Esophagus muscularis mucosa (tissue), 4 donors: ENCODE measurements around the gene AP5B1. TPM values are rescaled to one million over a fixed set of nuclear protein-coding genes. Genes with fewer than 3 reads are reported as not detected.

Experiments
- DNase-seq: peaks from one replicate; pipeline ENCODE4 v3.0.0-alpha.2; 2017; ENCODE audit errors: extremely low spot score
- H3K27ac ChIP-seq, 4 donors: fragments of 200-600 bp; sonication (generic); replicated peaks in 1 of 4; 1 replicate in 3 of 4; 2 replicates in 1 of 4; pipeline ENCODE4 v1.5.1; 2016 to 2019; ENCODE audit warnings: mild to moderate bottlenecking in 1 of 4
- H3K27me3 ChIP-seq, 4 donors: fragments of 200-600 bp; sonication (generic); one replicate each; pipeline versions ENCODE4 v1.5.1 to v1.6.0; 2016 to 2019
- H3K36me3 ChIP-seq, 4 donors: fragments of 200-600 bp; sonication (generic); one replicate each; pipeline ENCODE4 v1.5.1; 2016 to 2019
- H3K4me1 ChIP-seq, 4 donors: fragments of 200-600 bp; sonication (generic); one replicate each; pipeline ENCODE4 v1.5.1; 2016 to 2019
- H3K4me3 ChIP-seq, 4 donors: fragments of 200-600 bp; sonication (generic); 1 replicate in 2 of 4; 2 replicates in 2 of 4; pipeline ENCODE4 v1.5.1; 2016 to 2019; ENCODE audit warnings: mild to moderate bottlenecking in 4 of 4, moderate library complexity in 1 of 4
- H3K9me3 ChIP-seq, 4 donors: fragments of 200-600 bp; sonication (generic); 1 replicate in 3 of 4; 2 replicates in 1 of 4; pipeline ENCODE4 v1.5.1; 2016 to 2019
- EP300 ChIP-seq: sonication (generic); formaldehyde crosslinking; IDR thresholded peaks from one replicate; pipeline ENCODE4 v1.6.1; 2017; ENCODE audit warnings: antibody characterized with exemption
- POLR2A ChIP-seq: fragments of 450-650 bp; IDR thresholded peaks from one replicate; pipeline ENCODE4 v1.6.1; 2017; ENCODE audit warnings: antibody characterized with exemption, moderate library complexity, mild to moderate bottlenecking, low read depth
- POLR2AphosphoS5 ChIP-seq, 2 donors: sonication (generic); formaldehyde crosslinking; IDR thresholded peaks; one replicate each; pipeline ENCODE4 v1.6.1; 2017; ENCODE audit warnings: antibody characterized with exemption in 2 of 2
- WGBS: methylation state at CpG from one replicate; pipeline ENCODE4 v1.1.5; 2018; 5-methylcytosine and 5-hydroxymethylcytosine counted together
- intact Hi-C: fragments of 100-400 bp; cut with DNase I; formaldehyde crosslinking; loops from one replicate; pipeline ENCODE4 v1.15.1; 2023
- total RNA-seq, 4 donors: library from RNA; depleted of rRNA; stranded (reverse); fragments of >200 nt; gene quantifications; one replicate each; pipeline versions ENCODE4 v1.1.0 to v1.2.1, GENCODE V29; 2016
- TF ChIP-seq, protein P1 (sequence below), 3 experiments: fragments of 200-600 bp in 2 of 3; fragments of 450-650 bp in 1 of 3; sonication (generic) in 2 of 3; IDR thresholded peaks; one replicate each; pipeline ENCODE4 v1.5.1; 2017 to 2019; ENCODE audit warnings: antibody characterized with exemption in 3 of 3, mild to moderate bottlenecking in 2 of 3, moderate library complexity in 1 of 3

The AP5B1 gene
- total RNA-seq, 4 donors from 2014 or later = 15.0 to 28.0 (median 24.2) TPM

DNA sequence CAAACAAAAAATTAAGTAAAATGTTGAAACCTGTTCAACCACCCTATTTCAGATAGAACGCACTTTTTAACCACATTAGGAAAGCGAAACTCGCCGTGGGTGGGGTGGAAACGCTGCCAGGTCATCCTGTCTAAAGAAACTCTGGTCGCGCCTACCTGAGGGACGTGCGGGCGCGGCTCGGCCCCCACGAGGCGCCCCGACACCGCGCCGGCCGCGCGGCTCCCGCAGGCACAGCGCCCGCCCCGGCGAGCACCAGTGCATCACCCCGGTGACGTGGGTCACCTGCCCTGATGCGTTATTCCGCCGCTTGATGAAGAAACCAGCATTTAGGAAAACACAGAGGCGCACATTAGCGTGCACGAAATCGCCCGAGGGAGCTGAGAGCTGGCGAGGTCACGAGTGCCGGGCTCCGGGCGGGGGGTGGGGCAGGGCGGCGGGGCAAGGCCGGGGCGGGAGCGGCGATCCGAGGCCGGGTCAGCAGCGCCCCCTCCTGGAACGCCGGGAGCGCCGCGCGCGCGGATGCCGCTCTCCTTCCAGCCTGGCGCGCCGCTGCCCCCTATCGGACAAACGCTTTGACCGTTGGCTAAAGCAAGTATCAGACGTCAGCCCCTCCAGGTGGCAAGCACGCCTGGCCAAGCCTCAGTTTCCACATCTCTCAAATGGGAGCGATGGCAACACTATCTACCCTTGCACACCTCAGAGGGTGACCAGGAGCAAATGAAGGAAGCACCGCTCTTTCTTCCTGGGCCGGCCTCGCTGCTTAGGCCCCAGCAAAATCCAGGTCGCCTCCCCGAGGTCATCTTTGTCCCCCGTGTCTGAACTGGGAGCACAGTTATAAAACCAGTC is 37.3 kb upstream of the AP5B1 start:
- Histone ChIP-seq H3K27me3 (no peaks in the 10 kb centered on the region), H3K36me3 (peaks cover 0 to 5% (median 0%) of the 10 kb centered on the region in 4 donors), H3K4me1 (peaks cover 4 to 24% (median 15%) of the 10 kb centered on the region in 4 donors), H3K4me3 (peak overlapping the region; percentile 62 to 81 (median 68)), H3K27ac (peak overlapping the region; percentile 78 to 81 (median 80)), H3K9me3 (no peaks in the 10 kb centered on the region)
- WGBS = 27% methylated on average over 18 of the region's 74 CpGs
- TF ChIP-seq, protein P1, sequence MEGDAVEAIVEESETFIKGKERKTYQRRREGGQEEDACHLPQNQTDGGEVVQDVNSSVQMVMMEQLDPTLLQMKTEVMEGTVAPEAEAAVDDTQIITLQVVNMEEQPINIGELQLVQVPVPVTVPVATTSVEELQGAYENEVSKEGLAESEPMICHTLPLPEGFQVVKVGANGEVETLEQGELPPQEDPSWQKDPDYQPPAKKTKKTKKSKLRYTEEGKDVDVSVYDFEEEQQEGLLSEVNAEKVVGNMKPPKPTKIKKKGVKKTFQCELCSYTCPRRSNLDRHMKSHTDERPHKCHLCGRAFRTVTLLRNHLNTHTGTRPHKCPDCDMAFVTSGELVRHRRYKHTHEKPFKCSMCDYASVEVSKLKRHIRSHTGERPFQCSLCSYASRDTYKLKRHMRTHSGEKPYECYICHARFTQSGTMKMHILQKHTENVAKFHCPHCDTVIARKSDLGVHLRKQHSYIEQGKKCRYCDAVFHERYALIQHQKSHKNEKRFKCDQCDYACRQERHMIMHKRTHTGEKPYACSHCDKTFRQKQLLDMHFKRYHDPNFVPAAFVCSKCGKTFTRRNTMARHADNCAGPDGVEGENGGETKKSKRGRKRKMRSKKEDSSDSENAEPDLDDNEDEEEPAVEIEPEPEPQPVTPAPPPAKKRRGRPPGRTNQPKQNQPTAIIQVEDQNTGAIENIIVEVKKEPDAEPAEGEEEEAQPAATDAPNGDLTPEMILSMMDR (IDR thresholded peaks at IDR 0.05) = peak in 2 of 3 experiments; percentile 98 to 100
- TF ChIP-seq POLR2A (no peak), POLR2AphosphoS5 (IDR thresholded peaks at IDR 0.05) (peak; percentile 34 to 71)
- peak; percentile 96 for DNase-seq
- intact Hi-C loops = loop anchor here (2.0 to 10.0 kb wide), 4 partner anchors 37 to 193 kb away; partner anchors contain the start of gene AP5B1

DNA sequence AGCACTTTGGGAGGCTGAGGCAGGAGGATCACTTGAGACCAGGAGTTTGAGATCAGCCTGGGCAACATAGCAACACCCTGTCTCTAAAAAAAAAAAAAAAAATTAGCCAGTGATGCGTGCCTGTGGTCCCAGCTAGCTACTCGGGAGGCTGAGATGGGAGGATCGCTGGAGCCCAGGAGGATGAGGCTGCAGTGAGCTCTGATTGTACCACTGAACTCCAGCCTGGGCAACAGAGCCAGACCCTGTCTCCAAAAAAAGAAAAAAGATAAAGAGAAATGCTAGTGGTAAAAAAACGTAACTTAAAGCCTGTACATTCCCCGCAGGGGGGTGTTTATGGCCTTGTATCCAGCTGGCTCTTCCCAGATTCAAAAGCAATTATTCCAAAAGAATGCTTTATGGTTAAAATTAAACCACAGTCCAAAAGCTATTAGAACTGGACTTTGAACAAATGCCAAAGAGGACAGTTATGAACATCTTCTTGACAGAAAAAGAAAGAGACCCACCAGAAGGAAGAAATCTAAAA is 36.6 kb upstream of the AP5B1 start:
- H3K9me3 ChIP-seq = no peaks in the 10 kb centered on the region
- H3K4me1 ChIP-seq = peaks cover 4 to 24% (median 15%) of the 10 kb centered on the region in 4 donors
- H3K36me3 ChIP-seq = peaks cover 0 to 5% (median 0%) of the 10 kb centered on the region in 4 donors
- no peaks in the 10 kb centered on the region for H3K27me3 ChIP-seq
- TF ChIP-seq POLR2AphosphoS5 (IDR thresholded peaks at IDR 0.05) = no peak
- TF ChIP-seq POLR2A = no peak
- TF ChIP-seq, protein P1 (IDR thresholded peaks at IDR 0.05) = no peak
- TF ChIP-seq EP300 = no peak
- intact Hi-C loops = loop anchor here (2.0 to 10.0 kb wide), 2 partner anchors 37 to 193 kb away; partner anchors contain the start of gene AP5B1
- no peak for DNase-seq
- peak overlapping the region; percentile 78 to 81 (median 80) for H3K27ac ChIP-seq
- 54% methylated on average over 5 of the region's 5 CpGs for WGBS
- H3K4me3 ChIP-seq = peak overlapping the region; percentile 62 to 81 (median 68)

DNA sequence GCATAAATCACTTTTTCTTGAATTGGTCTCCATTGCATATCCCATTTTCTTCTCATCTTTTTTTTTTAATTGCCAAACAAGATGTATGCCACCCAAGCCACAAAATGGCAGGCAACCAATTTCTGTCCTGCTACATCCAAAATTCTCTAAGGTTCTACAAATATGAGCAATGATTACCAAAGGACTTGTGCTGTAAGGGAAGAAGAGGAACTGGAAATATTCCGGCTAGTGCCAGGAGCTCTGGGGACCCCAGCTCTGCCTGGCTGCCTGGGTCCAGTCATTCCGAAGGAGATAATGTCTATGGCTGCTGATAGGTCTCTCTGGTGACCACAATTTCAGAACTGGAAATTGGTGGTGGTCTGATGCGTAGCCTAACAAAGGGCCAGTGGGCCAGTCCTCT is 35.9 kb upstream of the AP5B1 start:
- 97% methylated on average over 3 of the region's 3 CpGs for WGBS
- no peaks in the 10 kb centered on the region for H3K27me3 ChIP-seq
- H3K27ac ChIP-seq = no peak overlapping the region
- H3K9me3 ChIP-seq = no peaks in the 10 kb centered on the region
- H3K4me1 ChIP-seq = peaks cover 4 to 24% (median 15%) of the 10 kb centered on the region in 4 donors
- TF ChIP-seq POLR2A (no peak), POLR2AphosphoS5 (IDR thresholded peaks at IDR 0.05) (no peak), EP300 (no peak)
- TF ChIP-seq, protein P1 (IDR thresholded peaks at IDR 0.05) = no peak
- peak overlapping the region in 1 of 4 donors; percentile 62 for H3K4me3 ChIP-seq
- no peak for DNase-seq
- intact Hi-C loops = loop anchor here (2.0 to 10.0 kb wide), 2 partner anchors 36 to 192 kb away; partner anchors contain the start of gene AP5B1
- H3K36me3 ChIP-seq = peaks cover 0 to 5% (median 0%) of the 10 kb centered on the region in 4 donors

DNA sequence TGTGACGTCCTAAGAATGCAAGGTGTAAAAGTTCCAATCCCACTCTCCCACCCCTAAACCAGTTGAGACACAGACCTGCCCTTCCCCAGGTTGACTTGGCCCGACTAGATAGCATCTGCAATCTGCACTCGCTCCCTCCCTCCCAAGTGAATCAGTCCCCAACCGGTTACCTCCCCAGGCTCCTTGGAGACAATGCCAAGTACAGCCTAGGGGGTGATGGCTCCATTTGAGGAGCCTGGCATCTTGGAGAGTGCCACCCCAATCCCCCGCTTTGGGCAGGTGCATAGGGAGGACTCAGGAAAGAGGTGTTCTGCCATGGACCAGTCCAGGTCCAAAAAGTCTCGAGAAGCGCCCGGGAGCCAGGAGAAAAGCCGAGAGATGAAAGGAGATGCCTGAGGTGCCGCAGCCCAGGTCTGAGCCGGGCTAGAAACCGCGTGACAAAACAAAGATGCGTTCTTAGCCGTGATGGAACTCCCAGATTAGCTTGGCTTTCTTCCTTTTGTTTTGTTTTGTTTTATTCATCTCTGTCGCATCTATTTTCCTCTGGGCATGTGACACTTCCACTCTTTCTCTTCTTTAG is 34.3 kb upstream of the AP5B1 start:
- H3K27ac ChIP-seq = no peak overlapping the region

More for the DNA sequence above, 34.3 kb upstream of the AP5B1 start:
- no peaks in the 10 kb centered on the region for H3K27me3 ChIP-seq
- peaks cover 0 to 5% (median 0%) of the 10 kb centered on the region in 4 donors for H3K36me3 ChIP-seq
- DNase-seq = no peak
- H3K9me3 ChIP-seq = no peaks in the 10 kb centered on the region
- H3K4me3 ChIP-seq = no peak overlapping the region
- TF ChIP-seq, protein P1 (IDR thresholded peaks at IDR 0.05) = no peak
- TF ChIP-seq POLR2AphosphoS5 (IDR thresholded peaks at IDR 0.05) = no peak
- TF ChIP-seq POLR2A = no peak
- TF ChIP-seq EP300 = no peak
- WGBS = 88% methylated on average over 16 of the region's 16 CpGs
- intact Hi-C loops = loop anchor here (10.0 kb wide), 1 partner anchor 190 kb away; no protein-coding TSS in a partner anchor
- H3K4me1 ChIP-seq = peaks cover 4 to 24% (median 15%) of the 10 kb centered on the region in 4 donors
